ENCODE data around the gene ZSCAN29. TPM values are rescaled to one million over a fixed set of nuclear protein-coding genes. Genes with fewer than 3 reads are reported as not detected.

Gene ZSCAN29
- total RNA-seq = 6.7 and 17.0 TPM in 2 replicates

DNA sequence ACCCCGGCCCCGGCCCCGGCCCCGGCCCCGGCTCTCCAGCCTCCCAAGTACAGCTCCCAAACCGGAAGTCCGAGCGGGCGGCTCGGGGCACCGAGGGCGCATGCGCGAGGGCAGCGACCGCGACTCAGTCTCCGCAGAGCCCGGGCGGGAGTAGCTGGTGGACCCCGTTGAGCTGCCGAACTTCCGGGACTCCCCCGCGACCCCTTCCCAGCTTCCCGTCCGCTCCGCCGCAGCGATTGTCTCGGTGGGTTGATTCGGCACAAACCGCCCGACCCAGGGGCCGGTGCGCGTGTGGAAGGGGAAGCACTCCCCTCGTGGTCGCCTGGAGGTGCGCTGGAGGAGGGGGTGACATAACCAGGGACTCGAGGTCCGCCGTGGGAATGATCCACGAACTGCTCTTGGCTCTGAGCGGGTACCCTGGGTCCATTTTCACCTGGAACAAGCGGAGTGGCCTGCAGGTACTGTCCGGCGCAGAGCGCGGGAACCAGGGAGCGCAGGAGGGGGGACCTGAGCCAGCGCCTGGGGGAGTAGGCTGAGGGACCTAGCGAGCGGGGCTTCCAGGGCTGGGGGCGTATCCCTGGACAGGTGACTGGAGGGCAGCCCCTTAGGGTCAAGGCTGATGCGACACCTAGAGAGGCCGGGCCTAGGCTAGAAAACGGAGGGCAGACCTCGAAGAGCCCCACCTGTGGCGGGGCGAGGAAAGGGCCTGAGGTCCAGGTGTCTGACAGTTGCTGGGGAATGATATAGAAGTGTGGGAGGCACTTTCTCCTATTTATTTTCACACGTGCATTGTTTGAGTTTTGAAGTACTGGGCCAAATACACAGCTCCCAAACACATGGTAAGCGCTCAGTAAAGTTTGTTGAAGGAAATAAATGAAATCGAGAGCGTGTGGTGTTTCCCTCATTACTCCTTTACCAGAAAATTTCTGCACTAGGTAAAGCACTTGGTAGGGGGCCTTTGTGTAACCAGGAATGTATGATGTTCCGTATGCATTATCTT, at the start of gene ZSCAN29, which contains the start of gene TUBGCP4:
Gene ZSCAN29 (minus strand): TSS at position 69 of the 1,000 bp plus-strand sequence. CDS start 1,130 bp downstream, outside the sequence.
Gene TUBGCP4 (plus strand): TSS at position 127 of the 1,000 bp plus-strand sequence. CDS start 254 bp downstream, at position 381.

DNA sequence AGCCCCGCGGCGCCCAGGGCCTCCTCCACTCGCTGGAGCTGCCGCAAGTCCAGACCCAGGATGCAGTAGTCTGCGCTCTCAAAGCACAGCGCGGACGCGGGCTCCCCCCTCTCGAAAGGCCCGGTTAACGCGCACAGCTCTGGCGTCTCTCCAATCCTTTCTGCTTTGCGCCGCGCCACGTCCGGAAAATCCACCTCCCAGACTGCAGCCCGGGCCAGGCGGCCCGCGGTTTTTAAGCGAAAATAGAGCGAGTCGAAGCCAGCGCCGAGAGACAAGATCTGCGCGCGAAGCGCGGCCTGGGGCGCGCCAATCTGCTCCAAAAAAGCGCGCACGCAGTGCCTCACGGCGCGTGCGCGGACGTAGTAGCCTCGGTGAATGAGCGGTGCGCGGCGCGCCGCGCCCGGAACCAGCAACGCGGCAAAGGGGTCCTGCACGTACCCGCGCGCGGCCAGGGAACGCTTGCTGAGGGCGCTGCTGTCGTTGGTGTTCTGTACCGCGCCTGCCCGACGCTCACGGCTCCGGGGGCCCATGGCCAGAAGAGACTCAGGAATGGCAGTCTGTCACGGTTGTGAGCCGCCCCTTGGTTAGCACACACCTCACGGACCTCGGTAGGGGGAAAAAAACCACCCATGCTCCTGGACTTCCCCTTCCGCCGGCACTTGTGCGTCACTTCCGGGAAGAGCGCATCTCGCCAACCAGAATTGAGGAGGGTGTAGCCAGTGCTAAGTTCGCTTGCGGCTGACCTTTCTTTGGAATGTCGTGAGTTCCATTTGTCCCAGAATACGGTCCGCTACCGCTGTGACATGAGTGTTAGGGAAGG, 40.7 kb downstream of the ZSCAN29 start, which contains the start of gene LCMT2:
Gene LCMT2 (minus strand): TSS at position 614 of the 820 bp plus-strand sequence. CDS start 84 bp downstream, at position 530.

Other genes with a start within 250 kb of the ZSCAN29 start
- gene TMEM62, start 237.5 kb downstream of the ZSCAN29 start, total RNA-seq = 9.4 and 11.9 TPM in 2 replicates
- 32.8 and 56.4 TPM in 2 replicates for gene CCNDBP1, start 185.6 kb downstream of the ZSCAN29 start, total RNA-seq
- gene EPB42, start 150.0 kb downstream of the ZSCAN29 start, total RNA-seq = not detected in 2 replicates
- not detected in 2 replicates for gene TGM5, start 104.1 kb downstream of the ZSCAN29 start, total RNA-seq
- gene TGM7, start 68.8 kb downstream of the ZSCAN29 start, total RNA-seq = not detected in 2 replicates
- 4.4 and 5.2 TPM in 2 replicates for gene LCMT2, start 40.5 kb downstream of the ZSCAN29 start, total RNA-seq
- 12.9 and 14.3 TPM in 2 replicates for gene TUBGCP4, start 58 bp upstream of the ZSCAN29 start, total RNA-seq
- 25.7 and 27.9 TPM in 2 replicates for gene TP53BP1, start 122.1 kb upstream of the ZSCAN29 start, total RNA-seq
- gene MAP1A, start 146.6 kb upstream of the ZSCAN29 start, total RNA-seq = 4.2 and 7.6 TPM in 2 replicates
- gene PPIP5K1, start 219.2 kb upstream of the ZSCAN29 start, total RNA-seq = 14.6 and 27.9 TPM in 2 replicates
- gene CKMT1B, start 223.0 kb upstream of the ZSCAN29 start, total RNA-seq = 0.89 TPM in 1 of 2 replicates, not detected in the other
- not detected in 2 replicates for gene STRC, start 247.8 kb upstream of the ZSCAN29 start, total RNA-seq

All from mesangial cell (primary cell).